ENCODE data around the gene VGLL1.

Gene VGLL1

GRCh38 chrX:136531951-136532350, at the start of gene VGLL1:
Gene VGLL1, plus strand, starts transcription at chrX:136532215. Its CDS starts 3,806 bp downstream, at chrX:136536021.
- no peak for DNase-seq

GRCh38 chrX:136487647-136488046, 44.4 kb upstream of the VGLL1 start, which contains the start of gene BRS3:
Gene BRS3, plus strand, starts transcription at chrX:136487947. Its CDS starts 168 bp downstream, at chrX:136488115.
- DNase-seq: no peak

GRCh38 chrX:136488706-136489105, 43.3 kb upstream of the VGLL1 start:
- no peak for DNase-seq

DNA sequence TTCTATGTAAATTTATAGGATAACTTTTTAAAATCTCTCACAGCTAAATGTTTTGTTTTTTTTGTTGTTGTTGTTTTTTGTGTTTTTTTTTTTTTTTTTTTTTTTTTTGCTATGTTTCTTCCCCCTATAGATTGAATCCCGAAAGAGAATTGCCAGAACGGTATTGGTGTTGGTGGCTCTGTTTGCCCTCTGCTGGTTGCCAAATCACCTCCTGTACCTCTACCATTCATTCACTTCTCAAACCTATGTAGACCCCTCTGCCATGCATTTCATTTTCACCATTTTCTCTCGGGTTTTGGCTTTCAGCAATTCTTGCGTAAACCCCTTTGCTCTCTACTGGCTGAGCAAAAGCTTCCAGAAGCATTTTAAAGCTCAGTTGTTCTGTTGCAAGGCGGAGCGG, 40.2 kb upstream of the VGLL1 start:
- DNase-seq: no peak

- no peak for DNase-seq
Observed at GRCh38 chrX:136493011-136493410, 39.0 kb upstream of the VGLL1 start.

DNA sequence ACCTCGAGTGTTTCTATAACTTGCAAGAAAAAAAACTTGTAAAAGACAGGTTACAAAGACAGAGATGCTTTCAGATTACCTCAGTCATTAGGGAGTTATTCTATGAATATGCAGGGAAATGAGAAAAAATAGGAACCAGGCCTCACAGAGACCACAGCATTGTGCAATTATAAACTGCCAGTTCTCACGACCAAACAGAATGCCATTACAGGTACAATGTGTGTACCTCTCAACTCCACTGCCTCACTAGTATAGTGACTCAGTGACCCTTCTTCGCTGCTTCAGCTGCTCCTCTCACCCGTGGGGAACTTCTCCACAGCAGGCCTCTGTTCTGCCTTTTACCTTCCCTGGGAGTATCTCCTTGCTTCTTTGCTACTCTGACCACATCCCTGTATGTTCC, 37.0 kb upstream of the VGLL1 start:
- DNase-seq: no peak

GRCh38 chrX:136496186-136496763, 35.7 kb upstream of the VGLL1 start:
- DNase-seq: no peak

DNA sequence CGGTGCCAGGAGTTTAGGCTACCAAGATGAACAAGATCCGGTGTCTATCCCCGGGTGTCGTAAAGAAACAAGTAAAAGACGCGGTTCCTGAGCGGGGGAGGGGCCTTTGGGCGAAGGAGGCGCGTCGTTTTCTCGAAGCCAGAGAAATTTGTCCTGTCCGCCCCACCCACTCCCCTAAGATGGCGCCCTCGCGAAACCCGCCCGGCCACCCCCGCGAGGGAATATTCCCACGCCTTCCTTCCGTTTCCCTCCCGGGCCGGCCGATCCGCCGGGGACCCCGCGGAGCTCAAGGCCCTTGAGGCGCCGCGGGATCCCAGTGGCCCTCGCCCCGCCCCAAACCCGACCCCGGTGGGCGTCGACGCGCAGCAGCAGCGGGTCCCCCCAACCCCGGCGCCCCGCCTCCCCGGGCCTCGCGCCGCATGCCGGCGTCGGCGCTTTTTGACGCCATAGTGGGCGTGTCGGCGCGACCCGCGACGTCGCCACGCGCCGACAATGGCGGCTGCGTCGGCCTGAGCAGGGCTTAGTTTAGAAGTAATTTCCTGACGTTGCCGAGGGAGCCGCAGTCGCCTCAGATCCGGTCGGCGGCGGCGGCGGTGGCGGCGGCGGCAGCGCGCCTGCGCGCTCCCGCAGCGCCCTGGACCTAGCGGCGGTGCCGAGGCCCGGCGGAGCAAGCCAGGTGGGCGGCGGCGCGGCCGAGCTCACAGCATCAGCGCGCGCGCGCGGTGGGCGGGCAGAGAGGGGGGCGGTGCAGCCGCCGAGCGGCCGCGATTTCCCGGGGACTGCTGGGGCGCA, 35.1 kb upstream of the VGLL1 start:
- peak; percentile 92 for DNase-seq

- no peak for DNase-seq
Observed at GRCh38 chrX:136497556-136498052, 34.4 kb upstream of the VGLL1 start, which contains the start of gene HTATSF1. Gene HTATSF1, plus strand, starts transcription at chrX:136497592. Its CDS starts 93 bp downstream, at chrX:136497685.

- DNase-seq: no peak
Observed at GRCh38 chrX:136519069-136519468, 12.9 kb upstream of the VGLL1 start.

DNA sequence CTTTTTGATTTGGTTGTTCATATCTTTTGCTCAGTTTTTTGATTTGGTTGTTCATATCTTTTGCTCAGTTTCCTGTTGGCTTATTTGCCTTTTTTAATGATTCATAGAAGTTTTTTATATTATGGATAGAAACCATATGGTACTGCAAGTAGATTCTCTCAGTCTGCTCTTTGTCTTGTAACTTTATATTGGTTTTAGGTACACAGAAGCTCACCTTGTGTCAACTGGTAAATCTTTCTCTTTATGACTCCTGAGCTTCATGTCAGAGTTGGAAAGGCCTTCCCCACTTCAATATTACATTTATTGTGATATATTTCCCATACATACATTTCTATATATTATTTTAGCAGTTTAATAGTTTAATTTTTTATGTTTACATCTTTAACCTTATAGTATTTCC, 8.2 kb upstream of the VGLL1 start:
- DNase-seq: no peak

DNA sequence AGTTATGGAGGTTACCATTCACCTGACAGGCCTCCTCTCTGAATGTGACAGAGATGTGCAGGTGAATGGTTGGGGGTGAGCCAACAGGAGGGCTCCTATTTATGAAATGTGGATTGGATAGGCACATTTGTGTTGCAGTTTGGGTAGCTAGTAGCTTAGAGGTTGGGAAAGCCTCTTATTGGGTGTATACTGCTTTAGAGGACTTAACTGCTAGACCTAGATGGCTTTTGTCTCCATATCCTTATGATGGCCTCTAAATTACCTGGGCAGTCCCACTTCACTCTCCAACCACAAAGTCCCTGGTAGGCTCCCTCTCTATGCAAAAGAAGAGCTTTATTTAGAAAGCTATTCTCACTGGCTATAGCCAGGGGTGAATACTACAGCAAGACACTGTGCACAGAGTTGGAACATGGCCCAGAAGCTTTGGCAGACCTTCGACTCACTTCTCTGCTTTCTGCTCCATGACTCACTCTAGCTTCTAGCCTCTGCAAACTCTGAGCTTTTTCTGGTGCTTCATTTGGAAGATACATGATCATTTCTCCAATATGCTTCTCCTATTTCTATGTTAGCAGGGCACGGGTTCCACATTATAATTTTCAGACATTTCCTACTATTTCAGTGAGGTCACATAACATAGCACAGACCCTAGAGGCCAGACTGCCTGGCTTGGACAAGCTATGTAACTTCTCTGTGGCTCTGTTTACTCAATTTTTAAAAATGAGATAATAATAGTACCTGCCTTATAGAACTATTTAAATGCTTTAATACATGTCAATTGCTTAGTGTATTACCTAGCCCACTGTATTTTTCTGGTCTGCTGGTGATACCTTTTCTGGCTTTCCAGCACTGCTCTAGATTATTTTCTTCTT, 6.0 kb upstream of the VGLL1 start:
- no peak for DNase-seq

DNA sequence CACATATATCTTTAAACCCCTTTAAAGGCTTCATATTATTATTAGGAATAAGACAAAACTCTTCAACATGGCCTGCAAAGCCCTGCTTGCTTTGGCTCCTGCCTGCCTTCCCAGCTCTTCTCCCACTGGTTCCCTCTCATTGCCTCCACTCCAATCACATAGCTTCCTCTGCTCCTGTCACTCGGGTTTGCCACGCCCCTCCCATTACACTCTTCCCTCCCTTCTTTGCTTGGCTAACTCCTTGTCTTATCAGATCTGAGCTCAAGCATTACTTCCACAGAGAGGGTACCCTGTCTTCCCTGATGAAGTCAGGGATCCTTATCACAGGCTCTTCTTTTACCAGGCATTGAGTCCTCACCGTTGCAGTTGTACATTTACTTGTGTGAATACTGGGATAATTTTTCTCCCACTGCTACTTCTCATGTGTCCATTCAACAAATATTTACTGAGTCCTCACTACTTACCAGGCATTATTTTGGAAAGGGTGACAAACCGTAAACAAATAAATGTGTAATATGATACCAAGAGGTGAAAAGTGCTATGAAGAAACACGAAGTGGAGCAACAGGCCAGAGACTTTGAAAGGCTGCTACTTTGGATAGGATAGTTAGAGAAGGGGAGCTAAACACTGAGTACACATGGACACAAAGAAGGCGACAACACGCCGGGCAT, 3.2 kb upstream of the VGLL1 start:
- no peak for DNase-seq

- no peak for DNase-seq
Observed at GRCh38 chrX:136529795-136530194, 2.2 kb upstream of the VGLL1 start.

- no peak for DNase-seq
Observed at GRCh38 chrX:136534131-136534530, 2.1 kb downstream of the VGLL1 start.

DNA sequence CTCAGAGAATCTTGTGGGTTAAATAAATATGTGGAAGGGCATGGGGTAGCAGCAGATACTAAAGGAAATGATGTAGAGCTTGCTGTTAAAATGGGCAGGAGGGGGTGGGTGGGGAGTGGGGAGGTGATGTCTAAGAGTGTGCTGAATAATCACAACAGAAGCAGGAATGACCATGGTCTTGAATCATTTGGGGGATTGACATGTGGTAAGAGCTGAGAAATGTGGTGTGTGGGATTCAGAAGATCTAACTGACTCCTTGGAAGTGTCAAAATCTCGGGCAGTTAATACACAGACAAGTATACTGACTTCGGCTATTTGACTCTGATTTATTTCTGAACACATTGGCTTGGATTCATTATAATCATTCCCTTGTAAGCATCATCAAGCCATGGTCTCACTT, 6.8 kb downstream of the VGLL1 start:
- no peak for DNase-seq

- no peak for DNase-seq
Observed at GRCh38 chrX:136540226-136540625, 8.2 kb downstream of the VGLL1 start.

GRCh38 chrX:136541294-136541693, 9.3 kb downstream of the VGLL1 start:
- DNase-seq: no peak

DNA sequence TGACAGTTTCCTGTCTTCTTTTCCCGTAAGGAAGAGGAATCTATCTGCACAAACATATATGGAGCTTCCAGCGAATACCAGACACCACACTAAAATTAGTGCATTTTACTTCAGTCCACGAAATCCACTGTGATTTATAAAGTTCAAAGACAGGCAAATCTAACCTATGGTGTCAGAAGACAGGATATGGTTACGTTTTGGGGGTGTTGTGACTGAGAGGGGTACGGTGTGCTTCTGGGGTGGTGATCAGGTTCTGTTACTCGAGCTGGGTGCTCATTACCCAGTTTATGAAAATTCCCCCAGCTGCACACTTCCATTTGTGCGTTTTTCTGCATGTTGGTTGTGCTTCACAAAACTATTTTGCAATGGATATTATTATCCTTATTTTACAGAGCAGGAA, 10.3 kb downstream of the VGLL1 start:
- DNase-seq: no peak

DNA sequence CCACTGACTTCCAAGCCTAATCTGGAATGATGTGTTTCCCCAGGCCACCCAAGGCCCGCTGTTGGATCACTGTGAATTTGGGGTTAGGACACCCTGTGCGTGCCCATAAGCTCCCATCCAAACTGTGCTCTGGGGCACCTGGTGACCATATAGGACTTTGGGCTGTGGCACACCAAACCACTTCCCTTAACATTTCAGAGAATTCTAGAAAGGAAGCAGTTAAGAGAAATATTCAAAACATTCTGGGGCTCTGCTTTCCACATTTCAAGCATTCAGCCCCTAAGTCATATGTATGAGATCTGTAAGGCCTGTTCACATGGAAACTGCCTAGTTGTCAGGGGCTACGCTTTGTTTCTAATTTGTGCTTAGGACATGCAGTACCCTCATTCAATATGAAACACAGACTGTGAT, 14.4 kb downstream of the VGLL1 start:
- peak; percentile 22 for DNase-seq

GRCh38 chrX:136549226-136549625, 17.2 kb downstream of the VGLL1 start:
- no peak for DNase-seq

GRCh38 chrX:136551410-136551809, 19.4 kb downstream of the VGLL1 start:
- DNase-seq: no peak

DNA sequence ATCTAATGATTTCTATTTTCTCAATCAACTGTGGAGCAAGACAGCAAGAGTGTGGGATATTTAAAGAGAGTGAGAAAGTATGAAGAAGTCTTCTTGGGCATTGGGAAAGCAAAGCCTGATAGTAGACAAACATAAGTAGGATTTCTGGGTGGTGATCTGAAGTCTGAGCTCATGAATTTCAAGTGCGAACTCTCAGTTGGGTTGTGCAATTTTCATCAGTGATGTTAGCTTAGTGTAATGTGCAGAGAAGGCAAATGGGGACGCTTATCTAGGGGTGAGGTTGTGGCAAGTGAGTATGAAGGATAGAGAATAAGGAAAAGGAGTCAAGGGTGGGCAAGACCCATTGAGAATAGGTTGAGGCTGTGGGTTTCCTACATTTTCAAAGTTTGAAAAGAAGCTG, 23.7 kb downstream of the VGLL1 start:
- no peak for DNase-seq
